GM12872 (cell line): ENCODE measurements around the gene OR6N2.

Experiments
- TF ChIP-seq, protein P1 (sequence below): IDR thresholded peaks from 3 replicates; pipeline ENCODE4 v1.5.1; 2011; ENCODE audit warnings: low read depth, mild to moderate bottlenecking, low read length, moderate library complexity; ENCODE audit not compliant: insufficient read depth

The OR6N2 gene

GRCh38 chr1:158752155-158752712 is 28.8 kb downstream of the OR6N2 start:
- TF ChIP-seq, protein P1, sequence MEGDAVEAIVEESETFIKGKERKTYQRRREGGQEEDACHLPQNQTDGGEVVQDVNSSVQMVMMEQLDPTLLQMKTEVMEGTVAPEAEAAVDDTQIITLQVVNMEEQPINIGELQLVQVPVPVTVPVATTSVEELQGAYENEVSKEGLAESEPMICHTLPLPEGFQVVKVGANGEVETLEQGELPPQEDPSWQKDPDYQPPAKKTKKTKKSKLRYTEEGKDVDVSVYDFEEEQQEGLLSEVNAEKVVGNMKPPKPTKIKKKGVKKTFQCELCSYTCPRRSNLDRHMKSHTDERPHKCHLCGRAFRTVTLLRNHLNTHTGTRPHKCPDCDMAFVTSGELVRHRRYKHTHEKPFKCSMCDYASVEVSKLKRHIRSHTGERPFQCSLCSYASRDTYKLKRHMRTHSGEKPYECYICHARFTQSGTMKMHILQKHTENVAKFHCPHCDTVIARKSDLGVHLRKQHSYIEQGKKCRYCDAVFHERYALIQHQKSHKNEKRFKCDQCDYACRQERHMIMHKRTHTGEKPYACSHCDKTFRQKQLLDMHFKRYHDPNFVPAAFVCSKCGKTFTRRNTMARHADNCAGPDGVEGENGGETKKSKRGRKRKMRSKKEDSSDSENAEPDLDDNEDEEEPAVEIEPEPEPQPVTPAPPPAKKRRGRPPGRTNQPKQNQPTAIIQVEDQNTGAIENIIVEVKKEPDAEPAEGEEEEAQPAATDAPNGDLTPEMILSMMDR, result no peak

- TF ChIP-seq, protein P1, result no peak
Observed at GRCh38 chr1:158735848-158736247, 45.2 kb downstream of the OR6N2 start.

DNA sequence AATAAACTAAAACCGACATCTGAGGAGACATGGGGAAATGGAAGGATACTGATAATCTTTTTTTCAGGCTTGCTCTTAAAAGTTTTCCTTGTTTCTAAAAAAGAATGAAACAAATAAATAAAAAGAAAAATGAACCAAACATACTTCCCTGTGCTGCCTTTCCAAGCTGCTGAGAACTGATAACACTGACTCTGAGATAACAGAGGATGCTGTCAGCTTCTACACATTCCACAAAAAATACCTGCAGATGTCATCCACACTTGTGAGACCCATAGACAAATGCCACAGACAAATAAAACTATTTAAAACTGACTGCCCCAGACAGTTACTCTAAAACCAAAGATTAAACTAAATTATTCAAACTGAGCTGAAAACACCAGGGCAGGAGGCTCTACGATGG is 48.5 kb downstream of the OR6N2 start:
- TF ChIP-seq, protein P1, result no peak

DNA sequence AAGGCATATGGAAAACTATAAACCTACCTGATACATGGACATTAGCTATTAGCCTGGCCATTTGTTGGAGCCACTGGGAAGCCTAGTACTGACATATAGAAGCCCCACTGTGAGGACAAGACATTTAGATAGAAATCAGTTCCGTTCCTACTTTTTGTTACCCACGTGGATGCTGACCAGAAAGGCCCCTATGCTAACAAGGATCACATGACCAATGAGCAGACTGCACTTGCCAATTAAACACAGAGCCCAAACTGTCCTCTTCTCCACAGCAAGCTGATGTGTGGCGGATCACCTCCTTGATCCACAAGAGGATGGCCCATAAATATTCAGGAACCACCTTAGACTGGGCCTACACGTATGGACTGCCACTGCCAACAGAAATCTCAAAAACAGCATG is 49.3 kb downstream of the OR6N2 start:
- TF ChIP-seq, protein P1, result no peak

DNA sequence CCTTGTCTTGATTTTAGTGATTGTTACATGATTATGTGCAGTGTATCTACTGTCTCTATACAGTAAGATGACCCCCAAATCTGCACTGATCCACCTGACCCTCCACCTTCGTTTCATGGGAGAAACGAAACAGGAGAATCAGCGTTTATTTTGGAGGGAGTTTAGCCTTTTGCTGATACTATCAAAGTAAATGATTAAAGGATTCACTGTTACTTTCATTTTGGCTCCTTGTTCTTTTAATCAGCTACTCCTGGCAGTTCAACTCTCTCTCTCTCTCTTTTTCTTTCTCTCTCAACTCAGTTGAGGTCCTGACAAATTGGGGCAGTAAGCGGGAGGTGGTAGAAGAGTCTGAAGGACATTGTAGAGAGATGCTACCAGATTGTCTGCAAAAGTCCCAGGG is 50.6 kb downstream of the OR6N2 start:
- TF ChIP-seq, protein P1, result no peak

GRCh38 chr1:158728510-158729225 is 52.3 kb downstream of the OR6N2 start:
- TF ChIP-seq, protein P1, result no peak

GRCh38 chr1:158724442-158724841 is 56.6 kb downstream of the OR6N2 start:
- TF ChIP-seq, protein P1, result no peak
